Heart left ventricle (tissue), 13 donors: Measurements from ENCODE around the gene SCN4A.

ENCODE experiments used
- CTCF ChIP-seq, 12 donors: fragments of 200-600 bp; sonication (generic) in 4 of 12; IDR thresholded peaks; one replicate each; pipeline versions ENCODE4 v1.5.0 to v1.8.0; 2018 to 2022; ENCODE audit warnings: antibody characterized with exemption in 12 of 12, mild to moderate bottlenecking in 5 of 12
- POLR2A ChIP-seq, 2 donors: fragments of 450-650 bp; IDR thresholded peaks; one replicate each; pipeline ENCODE4 v1.6.1; 2017; ENCODE audit warnings: antibody characterized with exemption in 2 of 2, mild to moderate bottlenecking in 2 of 2, moderate library complexity in 2 of 2
- donor health status: ischemic (EF 13 %, LVEDD 7.1; RV severe dilation, severe dysfunction).
- donor health status: DM: no; HTN: yes; CAD: no.
- donor health status: DM: no; HTN: no; CAD: no.
- donor health status: ischemic (EF 25% LVEDD 6.9; RV normal size, moderate dysfunction).
- donor health status: ischemic (EF 25% LVEDD 5.7; RV mildly dilated, moderate dysfunction).
- donor health status: ischemic (EF 35%, LVEDD 5.7; RV mildly dilated, moderate dysfunction).
- donor health status: nonischemic (EF 11% LVEDD 7.7; RV severe dilation, severe dysfunction).
- donor health status: DM: yes; HTN: yes; CAD: no.
- donor health status: PGD.
- donor health status: ischemic (EF 29% LVEDD 5.4; RV normal size, mild dysfunction).
- donor health status: nonischemic (EF 23%, LVEDD 6.1; RV moderate dilation, normal function).

DNA sequence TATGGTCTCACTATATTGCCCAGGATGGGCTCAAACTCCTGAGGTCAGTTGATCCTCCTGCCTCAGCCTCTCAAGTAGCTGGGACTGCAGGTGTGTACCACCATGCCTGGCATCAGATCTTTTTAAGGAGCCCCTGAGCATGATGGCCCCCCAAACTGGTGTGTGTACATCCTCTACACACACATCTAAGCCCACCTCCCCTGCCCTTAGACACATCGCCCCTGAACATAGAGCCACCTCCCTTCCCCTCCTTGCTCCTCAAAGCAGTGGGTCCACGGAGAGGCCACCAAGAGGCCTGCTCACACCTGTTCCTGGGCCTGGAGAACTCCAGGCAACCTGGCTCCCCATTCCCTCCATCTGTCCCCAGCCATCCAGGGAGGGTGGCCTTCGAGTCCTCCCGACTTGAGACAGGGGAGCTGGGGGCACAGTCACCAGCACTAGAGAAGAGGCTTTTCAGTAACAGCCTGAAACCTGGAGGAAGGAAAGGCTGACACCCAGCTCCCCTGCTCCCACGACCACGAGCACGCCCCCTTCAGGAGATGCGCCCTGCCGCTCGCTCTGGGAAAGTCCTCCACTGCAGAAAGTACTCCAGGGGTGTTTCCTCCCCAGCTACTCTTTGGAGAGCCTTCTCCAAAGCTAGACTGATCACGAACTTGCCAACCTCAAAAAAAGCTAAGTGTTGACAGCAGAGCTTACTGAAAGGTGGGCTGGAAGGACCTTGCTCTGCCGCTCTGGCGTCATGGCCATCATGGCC is 12.8 kb upstream of the SCN4A start:
- TF ChIP-seq CTCF (IDR thresholded peaks at IDR 0.05) (peak in 1 of 12 donors; percentile 4), POLR2A (IDR thresholded peaks at IDR 0.05) (no peak)
